Measurements from ENCODE around the gene CPVL.
A peak's percentile ranks its signal among the peaks of the same experiment; 100 is the strongest.

The CPVL gene

GRCh38 chr7:28957064-28957750, 189.1 kb downstream of the CPVL start:
- Histone ChIP-seq H3K27ac (no peak overlapping the region), H3K27me3 (peaks cover 96% of the 10 kb centered on the region), H3K36me3 (no peaks in the 10 kb centered on the region), H3K4me3 (ENCODE audit: low read depth in 1 of 2, low read length in 1 of 2) (peak overlapping the region; percentile 45 to 65), H3K4me1 (ENCODE audit: control insufficient read depth in 1 of 2, insufficient read depth in 1 of 2, low read depth in 1 of 2, low read length in 1 of 2) (peaks cover 39 to 44% of the 10 kb centered on the region in 2 experiments), H3K9me3 (no peaks in the 10 kb centered on the region)
- TF ChIP-seq CTCF (IDR thresholded peaks at IDR 0.05) = no peak

DNA sequence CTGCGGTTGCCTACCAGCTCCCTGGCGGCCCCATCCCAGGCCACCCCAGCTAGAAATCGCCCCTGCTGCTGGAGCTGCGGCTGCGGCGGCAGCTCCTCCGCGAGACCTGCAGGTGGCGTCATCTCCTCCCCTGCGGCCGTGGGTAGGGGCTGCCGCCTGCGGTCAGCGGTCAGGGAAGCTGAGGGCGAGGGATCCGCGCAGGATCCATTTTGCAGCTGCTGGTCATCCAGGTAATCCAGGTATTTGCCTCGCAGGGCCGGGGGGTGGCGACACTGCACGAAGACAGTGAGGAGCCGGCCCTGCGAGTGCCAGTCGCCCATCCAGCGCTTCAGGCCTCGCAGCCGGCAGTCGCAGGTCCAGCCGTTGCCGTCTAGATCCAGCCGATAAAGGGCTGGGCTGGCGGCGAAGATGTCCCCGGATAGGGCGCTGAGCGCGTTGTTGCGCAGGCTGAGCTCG, 189.7 kb downstream of the CPVL start:
- Histone ChIP-seq H3K4me1 (ENCODE audit: control insufficient read depth in 1 of 2, insufficient read depth in 1 of 2, low read depth in 1 of 2, low read length in 1 of 2) (peaks cover 41 to 49% of the 10 kb centered on the region in 2 experiments), H3K4me3 (ENCODE audit: low read depth in 1 of 2, low read length in 1 of 2) (peak overlapping the region; percentile 45 to 65), H3K27ac (no peak overlapping the region), H3K36me3 (no peaks in the 10 kb centered on the region), H3K9me3 (no peaks in the 10 kb centered on the region), H3K27me3 (peaks cover 90% of the 10 kb centered on the region)
- no peak for TF ChIP-seq CTCF (IDR thresholded peaks at IDR 0.05)

DNA sequence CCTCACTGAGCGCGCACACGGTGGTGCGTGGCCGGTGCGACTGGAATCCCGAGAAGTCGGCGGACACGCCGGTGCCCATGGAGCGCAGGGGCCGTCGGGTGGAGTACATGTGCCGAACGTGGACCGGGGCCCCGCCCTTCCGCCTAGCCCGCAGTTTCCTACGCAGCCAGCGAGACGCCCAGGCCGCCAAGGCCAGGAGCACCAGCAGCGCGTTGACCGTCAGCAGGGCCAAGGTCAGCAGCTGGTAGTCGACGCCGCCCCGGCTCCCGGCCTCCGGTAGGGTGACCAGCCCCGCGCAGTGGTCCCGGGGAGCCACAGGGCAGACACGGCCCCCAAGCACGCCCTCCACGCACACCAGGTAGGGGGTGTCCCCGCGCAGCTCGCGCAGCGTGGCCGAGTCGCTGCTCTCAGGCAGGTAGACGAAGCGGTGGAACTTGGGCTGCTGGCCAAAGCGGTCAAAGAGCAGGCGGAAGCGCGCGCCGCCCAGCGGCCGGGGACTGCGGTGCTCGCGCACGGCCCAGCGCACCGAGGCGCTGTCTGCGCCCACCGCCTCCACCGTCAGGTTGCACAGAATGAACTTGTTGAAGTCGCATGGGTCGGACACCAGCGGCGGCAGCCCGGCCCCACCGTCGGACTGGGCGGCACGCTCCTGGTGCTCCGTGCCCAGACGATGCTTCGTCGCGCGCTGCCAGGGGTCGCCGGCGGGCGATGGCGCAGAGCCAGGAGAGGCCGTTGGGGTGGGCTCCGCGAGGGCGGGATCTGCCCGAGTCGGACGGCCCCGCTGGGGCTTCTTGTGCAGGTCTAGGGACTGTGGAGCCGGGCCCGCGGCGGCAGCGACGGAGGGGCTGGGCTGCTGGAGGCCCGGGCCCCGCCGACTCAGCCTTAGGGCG, 190.4 kb downstream of the CPVL start:
- no peak overlapping the region for H3K27ac ChIP-seq
- H3K36me3 ChIP-seq = no peaks in the 10 kb centered on the region
- H3K4me1 ChIP-seq (ENCODE audit: control insufficient read depth in 1 of 2, insufficient read depth in 1 of 2, low read depth in 1 of 2, low read length in 1 of 2) = peaks cover 41 to 55% of the 10 kb centered on the region in 2 experiments
- peaks cover 83% of the 10 kb centered on the region for H3K27me3 ChIP-seq
- no peak for TF ChIP-seq CTCF (IDR thresholded peaks at IDR 0.05)
- no peaks in the 10 kb centered on the region for H3K9me3 ChIP-seq
- peak overlapping the region; percentile 45 to 65 for H3K4me3 ChIP-seq (ENCODE audit: low read depth in 1 of 2, low read length in 1 of 2)

DNA sequence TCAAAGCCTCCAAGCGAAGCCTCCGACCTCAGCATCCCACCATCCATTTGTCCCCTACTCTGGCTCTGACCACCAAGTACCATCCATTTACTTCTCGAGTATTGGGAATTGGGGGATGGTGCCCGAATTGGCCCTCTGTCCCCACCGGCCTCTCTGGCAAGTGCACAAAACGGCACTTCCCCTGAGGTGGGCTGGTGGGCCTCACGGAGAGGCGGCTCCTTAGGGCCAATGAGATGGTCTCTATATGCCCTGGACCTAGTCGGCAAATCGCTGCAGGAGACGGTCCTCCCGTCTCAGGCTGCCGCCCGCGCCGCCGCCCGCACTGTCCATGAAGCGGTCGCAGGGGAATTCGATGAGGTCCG, 191.0 kb downstream of the CPVL start:
- peak overlapping the region; percentile 45 to 65 for H3K4me3 ChIP-seq (ENCODE audit: low read depth in 1 of 2, low read length in 1 of 2)
- no peak overlapping the region for H3K27ac ChIP-seq
- H3K36me3 ChIP-seq = no peaks in the 10 kb centered on the region
- no peaks in the 10 kb centered on the region for H3K9me3 ChIP-seq
- TF ChIP-seq CTCF (IDR thresholded peaks at IDR 0.05) = no peak
- H3K27me3 ChIP-seq = peaks cover 77% of the 10 kb centered on the region
- peaks cover 43 to 62% of the 10 kb centered on the region in 2 experiments for H3K4me1 ChIP-seq (ENCODE audit: control insufficient read depth in 1 of 2, insufficient read depth in 1 of 2, low read depth in 1 of 2, low read length in 1 of 2)

- peak overlapping the region in 1 of 2 experiments; percentile 65 for H3K4me3 ChIP-seq (ENCODE audit: low read depth in 1 of 2, low read length in 1 of 2)
- no peaks in the 10 kb centered on the region for H3K9me3 ChIP-seq
- H3K27me3 ChIP-seq = peaks cover 73% of the 10 kb centered on the region
- H3K4me1 ChIP-seq (ENCODE audit: control insufficient read depth in 1 of 2, insufficient read depth in 1 of 2, low read depth in 1 of 2, low read length in 1 of 2) = peaks cover 43 to 65% of the 10 kb centered on the region in 2 experiments
- no peak for TF ChIP-seq CTCF (IDR thresholded peaks at IDR 0.05)
- H3K36me3 ChIP-seq = no peaks in the 10 kb centered on the region
- no peak overlapping the region for H3K27ac ChIP-seq
Observed at GRCh38 chr7:28954946-28955345, 191.4 kb downstream of the CPVL start.

Measured in neutrophil (primary cell).